Keratinocyte (primary cell): ENCODE measurements around the gene ECE1. TPM values are rescaled to one million over a fixed set of nuclear protein-coding genes. Genes with fewer than 3 reads are reported as not detected.

Experiments
- DNase-seq: peaks from one replicate; pipeline ENCODE4 v3.0.0-alpha.2; 2011; ENCODE audit warnings: low read depth, missing footprints, low spot score
- FAIRE-seq: peaks from 2 replicates; lab custom pipeline; 2011; peaks lifted over from hg19 to GRCh38; lab: Jason Lieb, UNC
- H2AFZ ChIP-seq: 2 replicates; pipeline ENCODE4 v1.6.0; 2012; ENCODE audit warnings: low read length, control low read depth, inconsistent platforms; ENCODE audit not compliant: control insufficient read depth
- H3K27ac ChIP-seq: 2 replicates; pipeline ENCODE4 v1.5.1; 2011; ENCODE audit warnings: low read length; ENCODE audit not compliant: control insufficient read depth, insufficient read depth
- H3K27me3 ChIP-seq: 3 replicates; pipeline ENCODE4 v1.6.0; 2011; ENCODE audit warnings: low read length; ENCODE audit not compliant: control insufficient read depth, insufficient read depth; ENCODE audit errors: extremely low read depth
- H3K36me3 ChIP-seq, 2 experiments: 2 replicates in 1 of 2; 3 replicates in 1 of 2; pipeline ENCODE4 v1.5.1; 2011; ENCODE audit warnings: low read length in 2 of 2, mild to moderate bottlenecking in 1 of 2; ENCODE audit not compliant: control insufficient read depth in 2 of 2, insufficient read depth in 2 of 2; ENCODE audit errors: extremely low read depth in 1 of 2
- H3K4me1 ChIP-seq: 3 replicates; pipeline ENCODE4 v1.5.1; 2011; ENCODE audit warnings: low read length; ENCODE audit not compliant: control insufficient read depth, insufficient read depth; ENCODE audit errors: extremely low read depth
- H3K4me2 ChIP-seq: 3 replicates; pipeline ENCODE4 v1.6.0; 2011; ENCODE audit warnings: low read depth, low read length; ENCODE audit not compliant: control insufficient read depth, insufficient read depth; ENCODE audit errors: extremely low read depth
- H3K4me3 ChIP-seq, 3 experiments: fragments of 200-600 bp in 1 of 3; sonication (generic) in 1 of 3; 2 replicates in 2 of 3; 3 replicates in 1 of 3; pipeline ENCODE4 v1.5.1; 2011 to 2016; ENCODE audit warnings: low read length in 3 of 3, mild to moderate bottlenecking in 3 of 3, control low read depth in 2 of 3, inconsistent platforms in 1 of 3, low read depth in 1 of 3, mixed read lengths in 1 of 3, mixed run types in 1 of 3, moderate library complexity in 1 of 3; ENCODE audit not compliant: control insufficient read depth in 2 of 3, insufficient read depth in 2 of 3; ENCODE audit errors: extremely low read depth in 1 of 3
- H3K79me2 ChIP-seq: 2 replicates; pipeline ENCODE4 v1.6.0; 2012; ENCODE audit warnings: low read length; ENCODE audit not compliant: control insufficient read depth, insufficient read depth
- H3K9ac ChIP-seq: 3 replicates; pipeline ENCODE4 v1.6.0; 2011; ENCODE audit warnings: low read length; ENCODE audit not compliant: control insufficient read depth, insufficient read depth; ENCODE audit errors: extremely low read depth
- H3K9me1 ChIP-seq: 3 replicates; pipeline ENCODE4 v1.6.0; 2011; ENCODE audit warnings: low read length; ENCODE audit not compliant: control insufficient read depth, insufficient read depth; ENCODE audit errors: extremely low read depth
- H3K9me3 ChIP-seq: 2 replicates; pipeline ENCODE4 v1.5.1; 2012; ENCODE audit warnings: low read depth, low read length; ENCODE audit not compliant: control insufficient read depth
- H4K20me1 ChIP-seq: 3 replicates; pipeline ENCODE4 v1.6.0; 2011; ENCODE audit warnings: low read length; ENCODE audit not compliant: control insufficient read depth, insufficient read depth; ENCODE audit errors: extremely low read depth
- EZH2 ChIP-seq: IDR thresholded peaks from one replicate; pipeline ENCODE4 v1.6.1; 2012; ENCODE audit warnings: inconsistent platforms, mild to moderate bottlenecking, low read length, moderate library complexity
- dilution Hi-C: fragments of 300-500 bp; cut with MboI; formaldehyde crosslinking; loops from one replicate; pipeline ENCODE4 v1.7.0; 2020; ENCODE audit warnings: low sequenced_read_pairs; ENCODE audit not compliant: extremely low pct_ligation_motif_present
- polyA plus RNA-seq, 5 experiments: library from polyadenylated mRNA; depleted of rRNA in 3 of 5; stranded (reverse) in 3 of 5; stranded (forward) in 1 of 5; unstranded in 1 of 5; fragments of >200 nt; gene quantifications; 1 replicate in 1 of 5; 2 replicates in 3 of 5; 3 replicates in 1 of 5; pipeline versions ENCODE4 v1.2.1 to v1.2.3, GENCODE V29; 2011 to 2012; ENCODE audit warnings: missing spikeins in 2 of 5, low read depth in 1 of 5, low replicate concordance in 1 of 5
- TF ChIP-seq, protein P1 (sequence below), 3 experiments: IDR thresholded peaks in 1 of 3; conservative IDR thresholded peaks in 1 of 3; optimal IDR thresholded peaks in 1 of 3; 2 replicates in 2 of 3; 3 replicates in 1 of 3; pipeline versions ENCODE3 to v1.5.1; 2011; ENCODE audit warnings: low read length in 3 of 3, mild to moderate bottlenecking in 3 of 3, moderate library complexity in 2 of 3, control low read depth in 1 of 3, inconsistent platforms in 1 of 3; ENCODE audit not compliant: insufficient read depth in 2 of 3; ENCODE audit errors: extremely low read depth in 1 of 3

Gene ECE1
- polyA plus RNA-seq, 1 donor (not counting 4 experiments of a cell fraction or from before 2014, with no cell fraction given): 59.1 TPM

DNA sequence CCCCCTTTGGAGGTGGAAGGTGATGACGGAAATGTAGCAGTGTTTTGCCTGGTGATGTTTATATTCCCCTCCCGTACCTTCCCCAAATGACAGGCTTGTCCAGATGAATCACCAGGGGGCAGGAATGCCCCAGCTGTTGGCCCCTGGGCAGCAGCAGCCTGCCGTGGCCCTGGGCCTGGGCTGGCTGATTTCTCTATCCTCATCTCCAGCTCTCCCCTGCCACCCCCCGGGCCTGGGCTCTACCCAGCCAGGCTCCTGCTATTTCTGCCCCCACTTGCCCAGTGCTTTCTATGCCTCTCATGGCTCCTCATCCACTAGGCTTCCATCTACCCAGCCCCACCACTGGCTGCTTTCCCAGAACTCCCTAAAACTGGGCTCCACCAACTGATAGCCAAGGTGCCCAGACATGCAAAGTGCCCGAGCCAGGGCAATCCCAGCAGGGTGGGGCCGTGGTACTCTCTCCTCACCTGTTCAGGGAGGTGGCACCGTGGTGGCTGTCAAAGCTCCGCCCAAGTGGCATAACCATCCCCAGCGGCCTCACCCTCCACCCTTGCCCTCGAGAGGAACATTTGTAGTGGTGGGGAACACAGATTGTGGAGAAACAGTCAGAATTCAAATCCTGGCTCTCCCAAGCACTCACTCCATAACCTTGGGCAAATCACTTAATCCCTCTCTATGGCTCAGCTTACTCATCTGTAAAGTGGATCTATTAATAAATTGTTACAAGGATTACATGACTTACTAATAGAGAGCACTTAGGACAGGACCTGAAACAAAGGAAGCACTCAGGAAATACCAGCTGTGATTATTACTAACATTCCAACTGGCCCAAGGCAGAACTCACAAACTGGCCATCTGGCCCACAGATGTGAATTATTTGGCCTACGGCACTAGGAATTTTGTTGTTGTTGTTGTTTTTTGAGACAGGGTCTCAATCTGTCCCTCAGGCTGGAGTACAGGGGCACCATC lies 12.8 kb upstream of the ECE1 start:
- H3K4me3 ChIP-seq: peak overlapping the region in 1 of 3 experiments; percentile 4
- FAIRE-seq (peak; percentile 67), DNase-seq (no peak)
- no peaks in the 10 kb centered on the region for H3K36me3 ChIP-seq
- peak overlapping the region; percentile 31 for H3K9ac ChIP-seq
- peaks cover 44% of the 10 kb centered on the region for H3K4me1 ChIP-seq
- dilution Hi-C loops: no loop called here
- TF ChIP-seq EZH2: no peak
- TF ChIP-seq, protein P1, sequence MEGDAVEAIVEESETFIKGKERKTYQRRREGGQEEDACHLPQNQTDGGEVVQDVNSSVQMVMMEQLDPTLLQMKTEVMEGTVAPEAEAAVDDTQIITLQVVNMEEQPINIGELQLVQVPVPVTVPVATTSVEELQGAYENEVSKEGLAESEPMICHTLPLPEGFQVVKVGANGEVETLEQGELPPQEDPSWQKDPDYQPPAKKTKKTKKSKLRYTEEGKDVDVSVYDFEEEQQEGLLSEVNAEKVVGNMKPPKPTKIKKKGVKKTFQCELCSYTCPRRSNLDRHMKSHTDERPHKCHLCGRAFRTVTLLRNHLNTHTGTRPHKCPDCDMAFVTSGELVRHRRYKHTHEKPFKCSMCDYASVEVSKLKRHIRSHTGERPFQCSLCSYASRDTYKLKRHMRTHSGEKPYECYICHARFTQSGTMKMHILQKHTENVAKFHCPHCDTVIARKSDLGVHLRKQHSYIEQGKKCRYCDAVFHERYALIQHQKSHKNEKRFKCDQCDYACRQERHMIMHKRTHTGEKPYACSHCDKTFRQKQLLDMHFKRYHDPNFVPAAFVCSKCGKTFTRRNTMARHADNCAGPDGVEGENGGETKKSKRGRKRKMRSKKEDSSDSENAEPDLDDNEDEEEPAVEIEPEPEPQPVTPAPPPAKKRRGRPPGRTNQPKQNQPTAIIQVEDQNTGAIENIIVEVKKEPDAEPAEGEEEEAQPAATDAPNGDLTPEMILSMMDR (optimal IDR thresholded peaks at IDR 0.05 in 1 of 3, IDR thresholded peaks at IDR 0.05 in 1 of 3, conservative IDR thresholded peaks at IDR 0.05 in 1 of 3; ENCODE audit: extremely low read depth in 1 of 3, insufficient read depth in 2 of 3, low read length in 3 of 3): peak in 1 of 3 experiments; percentile 54
- peak overlapping the region; percentile 52 for H3K4me2 ChIP-seq
- no peak overlapping the region for H2AFZ ChIP-seq
- peaks cover 4% of the 10 kb centered on the region for H3K9me1 ChIP-seq
- no peaks in the 10 kb centered on the region for H3K9me3 ChIP-seq
- no peaks in the 10 kb centered on the region for H3K27me3 ChIP-seq
- H3K27ac ChIP-seq: peak overlapping the region; percentile 58
- H3K79me2 ChIP-seq: no peaks in the 10 kb centered on the region
- H4K20me1 ChIP-seq: no peaks in the 10 kb centered on the region

DNA sequence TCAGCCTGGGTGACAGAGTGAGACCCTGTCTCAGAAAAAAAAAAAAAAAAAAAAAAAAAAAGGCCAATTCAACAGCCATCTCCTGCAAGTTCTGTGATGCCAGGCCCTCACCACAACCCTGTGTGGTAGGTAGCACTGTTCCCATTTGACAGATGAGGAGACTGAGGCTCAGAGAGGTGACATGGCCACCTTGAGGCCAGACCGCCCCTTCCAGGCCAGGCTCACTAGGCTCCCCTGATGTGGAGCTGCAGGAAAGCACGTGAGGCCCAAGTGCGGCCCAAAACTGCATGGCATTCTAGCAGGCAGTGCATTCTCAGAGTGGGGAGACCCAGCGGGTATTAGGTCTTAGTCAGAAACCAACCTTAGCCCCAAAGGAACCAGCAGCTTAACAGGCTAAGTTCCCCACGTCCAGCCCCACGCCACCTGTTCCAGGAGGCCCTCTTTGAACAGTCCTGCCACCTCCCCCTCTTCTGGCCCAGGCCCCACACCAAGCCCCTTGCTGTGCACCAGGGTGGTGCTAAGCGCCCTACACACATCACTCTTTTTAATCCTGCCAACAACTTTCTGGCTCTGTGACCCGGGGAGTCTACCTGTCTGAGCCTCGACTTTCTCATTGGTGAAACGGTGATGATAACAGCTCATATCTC lies 11.7 kb upstream of the ECE1 start:
- Histone ChIP-seq H3K9me1 (peaks cover 4% of the 10 kb centered on the region), H3K4me2 (peak overlapping the region; percentile 52), H3K9ac (no peak overlapping the region), H3K9me3 (no peaks in the 10 kb centered on the region), H3K4me1 (peaks cover 36% of the 10 kb centered on the region), H3K27me3 (no peaks in the 10 kb centered on the region), H3K27ac (no peak overlapping the region), H2AFZ (no peak overlapping the region), H3K36me3 (no peaks in the 10 kb centered on the region), H3K79me2 (no peaks in the 10 kb centered on the region), H3K4me3 (no peak overlapping the region), H4K20me1 (no peaks in the 10 kb centered on the region)
- dilution Hi-C loops: no loop called here
- DNase-seq (no peak), FAIRE-seq (peak; percentile 52)
- TF ChIP-seq, protein P1 (optimal IDR thresholded peaks at IDR 0.05 in 1 of 3, IDR thresholded peaks at IDR 0.05 in 1 of 3, conservative IDR thresholded peaks at IDR 0.05 in 1 of 3; ENCODE audit: extremely low read depth in 1 of 3, insufficient read depth in 2 of 3, low read length in 3 of 3): no peak
